ENCODE results near the gene TRIM27.

TRIM27 gene

DNA sequence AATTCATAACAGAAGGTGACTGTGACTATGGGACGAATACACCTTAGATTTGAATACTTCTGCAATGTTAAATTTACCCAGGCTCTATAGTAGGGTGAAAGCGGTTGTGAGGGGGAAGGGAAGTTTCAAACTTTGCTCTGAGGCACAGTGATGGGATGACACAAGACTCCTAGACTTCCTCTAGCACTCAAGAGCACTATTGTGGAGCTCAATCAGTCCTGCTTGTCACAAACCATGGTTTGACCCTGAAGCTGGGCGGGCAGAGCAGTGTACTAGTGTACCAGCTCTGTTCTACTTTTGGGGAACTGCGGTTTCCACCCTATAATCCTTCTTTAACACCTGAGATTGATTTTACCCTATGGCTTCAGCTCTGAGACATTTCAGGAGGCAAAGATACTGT is 17.1 kb downstream of the TRIM27 start:
- POLR2A ChIA-PET = no interaction called here
- TF ChIP-seq CTCF (IDR thresholded peaks at IDR 0.05; ENCODE audit: control extremely low read depth, extremely low read depth, low read depth, missing control alignments) = no peak
- CTCF ChIA-PET = interaction anchor here (1.4 to 2.1 kb wide), 2 partner anchors 13 to 17 kb away, joined by 4 to 6 read pairs; partner anchors contain the start of gene TRIM27
- DNase-seq (ENCODE audit: extremely low spot score) = no peak

DNA sequence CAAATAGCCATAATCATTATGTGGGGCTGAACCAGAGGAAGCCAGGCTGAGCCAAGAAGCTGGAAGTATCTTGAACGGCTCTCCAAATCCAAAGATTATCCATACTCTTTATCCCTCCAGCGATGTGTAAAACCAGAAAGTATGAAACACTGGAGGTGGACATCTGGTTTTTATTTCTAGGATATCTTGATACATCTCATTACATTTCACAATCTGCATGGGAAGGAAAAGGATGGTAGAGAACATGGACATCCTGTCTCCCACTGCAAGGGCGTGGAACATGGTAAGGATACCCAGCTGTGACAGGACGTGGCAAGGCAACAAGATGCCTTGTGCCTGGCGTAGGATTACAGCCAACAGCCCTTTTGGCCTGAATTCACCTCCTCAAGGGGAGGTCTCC is 20.1 kb downstream of the TRIM27 start:
- DNase-seq (ENCODE audit: extremely low spot score) = no peak
- ChIA-PET CTCF (no interaction called here), POLR2A (no interaction called here)
- TF ChIP-seq CTCF (IDR thresholded peaks at IDR 0.05; ENCODE audit: control extremely low read depth, extremely low read depth, low read depth, missing control alignments) = no peak

GRCh38 chr6:28901831-28902230 is 22.0 kb downstream of the TRIM27 start:
- no peak for DNase-seq (ENCODE audit: extremely low spot score)
- POLR2A ChIA-PET = no interaction called here
- TF ChIP-seq CTCF (IDR thresholded peaks at IDR 0.05; ENCODE audit: control extremely low read depth, extremely low read depth, low read depth, missing control alignments) = no peak
- CTCF ChIA-PET = no interaction called here

DNA sequence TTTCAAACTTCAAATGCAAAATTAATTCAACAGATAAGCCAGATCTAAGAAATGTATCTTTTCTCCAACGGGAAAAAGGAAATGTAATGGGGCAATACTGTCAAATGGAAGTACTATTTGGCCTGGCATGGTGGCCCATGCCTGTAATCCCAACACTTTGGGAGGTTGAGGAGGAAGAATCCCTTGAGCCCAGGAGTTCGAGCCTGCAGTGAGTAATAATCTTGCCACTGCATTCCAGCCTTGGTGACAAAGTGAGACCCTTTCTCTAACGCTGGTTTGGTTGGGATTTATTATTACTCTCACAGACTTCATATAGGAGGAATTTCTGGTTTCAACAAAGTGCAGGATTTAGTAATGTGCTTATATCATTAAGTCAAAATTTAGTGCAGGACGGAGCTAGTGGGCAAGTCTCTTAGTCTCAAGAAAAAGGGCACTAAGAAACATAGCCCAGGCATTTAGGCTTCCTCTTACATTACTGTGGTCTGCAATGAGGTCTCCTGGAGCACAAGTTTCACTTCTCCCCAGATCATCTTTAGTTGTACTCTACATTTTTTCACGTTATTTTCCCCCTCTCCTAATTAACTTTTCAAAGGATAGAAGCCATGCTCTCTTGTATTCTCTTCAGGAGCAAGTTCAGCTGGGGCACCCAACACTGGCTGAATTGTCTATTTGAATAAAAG is 23.1 kb downstream of the TRIM27 start:
- no peak for DNase-seq (ENCODE audit: extremely low spot score)
- POLR2A ChIA-PET = no interaction called here
- CTCF ChIA-PET = no interaction called here
- TF ChIP-seq CTCF (IDR thresholded peaks at IDR 0.05; ENCODE audit: control extremely low read depth, extremely low read depth, low read depth, missing control alignments) = no peak

- DNase-seq (ENCODE audit: extremely low spot score) = no peak
- ChIA-PET POLR2A (no interaction called here), CTCF (interaction anchor here (1.5 to 3.8 kb wide), 3 partner anchors 15 to 33 kb away, joined by 5 to 14 read pairs (median 7); no protein-coding TSS in a partner anchor)
- TF ChIP-seq CTCF (IDR thresholded peaks at IDR 0.05; ENCODE audit: control extremely low read depth, extremely low read depth, low read depth, missing control alignments) = no peak
Measured at GRCh38 chr6:28898710-28898965, 25.1 kb downstream of the TRIM27 start.

- CTCF ChIA-PET = interaction anchor here (0.9 to 3.8 kb wide), 4 partner anchors 25 to 83 kb away, joined by 3 to 14 read pairs (median 6); no protein-coding TSS in a partner anchor
- TF ChIP-seq CTCF (IDR thresholded peaks at IDR 0.05; ENCODE audit: control extremely low read depth, extremely low read depth, low read depth, missing control alignments) = no peak
- no peak for DNase-seq (ENCODE audit: extremely low spot score)
- POLR2A ChIA-PET = interaction anchor here (1.0 kb wide), 1 partner anchor 31 kb away, joined by 3 read pairs; no protein-coding TSS in a partner anchor
Measured at GRCh38 chr6:28897369-28897745, 26.4 kb downstream of the TRIM27 start.

Data from GM10248 (cell line).